ENCODE results near the gene ZNF85. TPM values are rescaled to one million over a fixed set of nuclear protein-coding genes. Genes with fewer than 3 reads are reported as not detected.
A peak's percentile ranks its signal among the peaks of the same experiment; 100 is the strongest.

Gene ZNF85
- total RNA-seq, 1 donor from 2014 or later, result 1.3 TPM

GRCh38 chr19:20999731-21000352 lies 76.8 kb downstream of the ZNF85 start:
- DNase-seq (ENCODE audit: low read depth), result peak; percentile 67
- TF ChIP-seq CTCF (IDR thresholded peaks at IDR 0.05; ENCODE audit: insufficient read depth, low read length, severe bottlenecking), result no peak
- FAIRE-seq, result no peak

More at GRCh38 chr19:20999731-21000352, 76.8 kb downstream of the ZNF85 start:
- Histone ChIP-seq H3K27me3 (ENCODE audit: control insufficient read depth, insufficient read depth, low read length) (no peaks in the 10 kb centered on the region), H3K4me3 (ENCODE audit: low read depth, low read length) (peak overlapping the region; percentile 37), H3K36me3 (ENCODE audit: control insufficient read depth, insufficient read depth, low read length) (no peaks in the 10 kb centered on the region)

Other genes starting within 250 kb of the ZNF85 start
- 1.6 and 1.8 TPM in 2 replicates for gene ZNF66, start 146.9 kb upstream of the ZNF85 start, total RNA-seq
- 7.9 and 12.4 TPM in 2 replicates for gene ZNF430, start 97.4 kb downstream of the ZNF85 start, total RNA-seq
- 3.7 and 7.3 TPM in 2 replicates for gene ZNF714, start 159.0 kb downstream of the ZNF85 start, total RNA-seq
- 9.0 and 14.8 TPM in 2 replicates for gene ZNF431, start 218.8 kb downstream of the ZNF85 start, total RNA-seq

All from bronchial epithelial cell (primary cell).